ENCODE data around the gene ZFP36L1.

ZFP36L1 gene

DNA sequence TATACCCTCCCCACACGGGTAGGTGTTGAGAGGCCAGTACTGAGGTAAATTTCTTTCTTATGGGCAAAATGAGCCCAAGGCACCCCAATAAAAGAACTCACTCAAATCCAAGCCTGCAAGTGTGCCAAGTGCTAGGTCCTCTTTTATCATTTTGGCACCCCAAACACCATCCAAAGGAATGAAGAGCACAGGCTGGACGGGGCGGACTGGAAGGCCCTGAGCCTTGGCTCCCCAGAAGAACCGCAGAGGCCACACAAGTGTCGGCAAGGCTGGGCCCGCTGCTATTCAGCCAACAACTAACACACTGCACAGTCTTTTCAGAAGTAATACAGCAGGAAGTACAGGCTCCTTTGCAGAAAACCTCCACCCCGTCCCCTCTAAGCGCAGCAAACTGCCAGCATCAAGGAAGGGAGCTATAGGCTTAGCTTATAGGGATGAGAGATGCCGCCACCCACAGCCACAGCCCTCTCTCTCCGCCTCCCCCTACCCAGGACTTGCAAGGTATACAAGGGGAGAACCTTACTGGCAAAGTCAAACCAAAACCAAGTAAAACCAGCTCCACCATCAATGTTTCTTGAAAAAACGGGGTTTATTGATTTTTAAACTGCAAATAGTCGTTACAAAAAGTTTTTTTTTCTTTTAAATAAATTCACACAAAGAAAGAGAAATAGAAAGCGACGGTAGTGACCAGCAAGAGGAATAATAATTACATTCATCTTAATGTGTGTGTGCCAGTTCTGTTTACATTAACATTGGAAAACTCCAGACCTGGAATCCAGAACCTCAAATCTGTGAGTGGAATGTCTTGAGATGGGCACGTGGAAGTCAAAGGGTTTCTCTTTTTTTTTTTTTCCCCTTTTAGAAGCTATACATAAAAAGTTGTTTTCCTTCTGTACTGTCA is 5.5 kb downstream of the ZFP36L1 start:
- H3K4me3 ChIP-seq (ENCODE audit: low read length) = peak overlapping the region; percentile 93
- peaks cover 42% of the 10 kb centered on the region for H3K36me3 ChIP-seq (ENCODE audit: control insufficient read depth, insufficient read depth, low read length, severe bottlenecking)
- DNase-seq (ENCODE audit: low read depth) = peak; percentile 46
- H3K9ac ChIP-seq (ENCODE audit: low read length) = peak overlapping the region; percentile 87
- no peaks in the 10 kb centered on the region for H3K9me3 ChIP-seq (ENCODE audit: control insufficient read depth, low read length)
- no peaks in the 10 kb centered on the region for H3K27me3 ChIP-seq (replicated peaks; ENCODE audit: control insufficient read depth, insufficient read depth, low read length)
- peaks cover 39% of the 10 kb centered on the region for H3K4me1 ChIP-seq (ENCODE audit: control insufficient read depth, insufficient read depth, low read length)

- no peaks in the 10 kb centered on the region for H3K9me3 ChIP-seq (ENCODE audit: control insufficient read depth, low read length)
- H3K27me3 ChIP-seq (replicated peaks; ENCODE audit: control insufficient read depth, insufficient read depth, low read length) = no peaks in the 10 kb centered on the region
- H3K4me1 ChIP-seq (ENCODE audit: control insufficient read depth, insufficient read depth, low read length) = peaks cover 39% of the 10 kb centered on the region
- H3K36me3 ChIP-seq (ENCODE audit: control insufficient read depth, insufficient read depth, low read length, severe bottlenecking) = peaks cover 42% of the 10 kb centered on the region
- peak; percentile 54 for DNase-seq (ENCODE audit: low read depth)
- H3K9ac ChIP-seq (ENCODE audit: low read length) = peak overlapping the region; percentile 87
- H3K4me3 ChIP-seq (ENCODE audit: low read length) = peak overlapping the region; percentile 93
Measured at GRCh38 chr14:68786491-68787091, 6.3 kb downstream of the ZFP36L1 start.

DNA sequence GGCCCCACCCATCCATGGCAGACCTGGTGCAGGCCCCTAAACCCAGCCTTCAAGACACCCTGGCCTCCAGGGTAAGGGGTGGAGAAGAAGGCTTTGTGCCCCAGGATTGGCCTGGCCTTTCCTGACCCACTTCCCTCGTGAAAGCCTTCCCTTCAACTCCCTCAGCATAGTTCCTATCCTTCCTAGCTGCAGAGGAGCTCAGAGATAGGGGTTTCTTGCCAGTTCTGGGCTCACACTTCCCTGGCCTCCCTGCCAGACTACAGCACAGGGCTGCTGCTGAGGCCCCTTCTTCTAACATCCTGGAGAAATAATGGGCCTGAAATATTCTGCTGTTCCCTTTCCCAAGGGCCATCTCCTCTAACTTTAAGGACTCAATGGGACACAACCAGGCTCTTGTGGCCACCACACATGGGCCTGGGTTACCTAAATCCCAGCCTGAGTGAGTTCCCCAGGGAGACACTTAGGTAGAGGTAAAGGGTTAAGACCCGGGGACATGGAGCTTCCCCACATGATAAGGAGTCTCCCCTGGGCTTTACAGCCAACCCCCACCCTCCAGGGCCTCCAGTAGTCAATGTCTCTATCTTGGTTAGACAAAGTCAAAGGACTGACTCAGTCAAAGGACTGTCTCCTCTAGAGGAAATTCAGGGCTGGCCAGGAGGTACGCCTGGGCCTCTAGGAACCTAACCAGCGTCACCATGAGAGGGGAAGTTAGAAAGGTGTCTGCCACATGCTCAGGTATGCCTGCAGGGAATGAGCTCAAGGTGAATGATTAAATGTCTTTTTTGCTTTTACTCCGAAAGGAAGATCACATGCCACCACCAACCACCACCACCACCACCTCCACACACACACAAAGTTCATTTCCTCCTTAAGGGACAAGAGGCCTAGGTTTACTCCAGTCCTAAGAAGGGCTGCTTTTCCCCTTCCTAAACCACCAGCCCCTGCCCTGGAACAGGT is 7.1 kb downstream of the ZFP36L1 start:
- H3K4me1 ChIP-seq (ENCODE audit: control insufficient read depth, insufficient read depth, low read length) = peaks cover 46% of the 10 kb centered on the region
- H3K27me3 ChIP-seq (replicated peaks; ENCODE audit: control insufficient read depth, insufficient read depth, low read length) = no peaks in the 10 kb centered on the region
- no peaks in the 10 kb centered on the region for H3K9me3 ChIP-seq (ENCODE audit: control insufficient read depth, low read length)
- H3K4me3 ChIP-seq (ENCODE audit: low read length) = no peak overlapping the region
- peaks cover 37% of the 10 kb centered on the region for H3K36me3 ChIP-seq (ENCODE audit: control insufficient read depth, insufficient read depth, low read length, severe bottlenecking)
- DNase-seq (ENCODE audit: low read depth) = peak; percentile 39
- H3K9ac ChIP-seq (ENCODE audit: low read length) = peak overlapping the region; percentile 87

- no peak overlapping the region for H3K4me3 ChIP-seq (ENCODE audit: low read length)
- no peaks in the 10 kb centered on the region for H3K9me3 ChIP-seq (ENCODE audit: control insufficient read depth, low read length)
- DNase-seq (ENCODE audit: low read depth) = peak; percentile 40
- peaks cover 30% of the 10 kb centered on the region for H3K36me3 ChIP-seq (ENCODE audit: control insufficient read depth, insufficient read depth, low read length, severe bottlenecking)
- no peaks in the 10 kb centered on the region for H3K27me3 ChIP-seq (replicated peaks; ENCODE audit: control insufficient read depth, insufficient read depth, low read length)
- no peak overlapping the region for H3K9ac ChIP-seq (ENCODE audit: low read length)
- peaks cover 54% of the 10 kb centered on the region for H3K4me1 ChIP-seq (ENCODE audit: control insufficient read depth, insufficient read depth, low read length)
Measured at GRCh38 chr14:68784978-68785533, 7.8 kb downstream of the ZFP36L1 start.

GRCh38 chr14:68784226-68784910 is 8.5 kb downstream of the ZFP36L1 start:
- no peaks in the 10 kb centered on the region for H3K9me3 ChIP-seq (ENCODE audit: control insufficient read depth, low read length)
- peak; percentile 14 for DNase-seq (ENCODE audit: low read depth)
- no peak overlapping the region for H3K4me3 ChIP-seq (ENCODE audit: low read length)
- peaks cover 23% of the 10 kb centered on the region for H3K36me3 ChIP-seq (ENCODE audit: control insufficient read depth, insufficient read depth, low read length, severe bottlenecking)
- no peaks in the 10 kb centered on the region for H3K27me3 ChIP-seq (replicated peaks; ENCODE audit: control insufficient read depth, insufficient read depth, low read length)
- peaks cover 56% of the 10 kb centered on the region for H3K4me1 ChIP-seq (ENCODE audit: control insufficient read depth, insufficient read depth, low read length)
- no peak overlapping the region for H3K9ac ChIP-seq (ENCODE audit: low read length)

- Histone ChIP-seq H3K9me3 (ENCODE audit: control insufficient read depth, low read length) (no peaks in the 10 kb centered on the region), H3K36me3 (ENCODE audit: control insufficient read depth, insufficient read depth, low read length, severe bottlenecking) (peaks cover 18% of the 10 kb centered on the region), H3K9ac (ENCODE audit: low read length) (no peak overlapping the region), H3K4me3 (ENCODE audit: low read length) (no peak overlapping the region), H3K27me3 (replicated peaks; ENCODE audit: control insufficient read depth, insufficient read depth, low read length) (no peaks in the 10 kb centered on the region), H3K4me1 (ENCODE audit: control insufficient read depth, insufficient read depth, low read length) (peaks cover 56% of the 10 kb centered on the region)
- no peak for DNase-seq (ENCODE audit: low read depth)
Measured at GRCh38 chr14:68783408-68784225, 9.2 kb downstream of the ZFP36L1 start.

DNA sequence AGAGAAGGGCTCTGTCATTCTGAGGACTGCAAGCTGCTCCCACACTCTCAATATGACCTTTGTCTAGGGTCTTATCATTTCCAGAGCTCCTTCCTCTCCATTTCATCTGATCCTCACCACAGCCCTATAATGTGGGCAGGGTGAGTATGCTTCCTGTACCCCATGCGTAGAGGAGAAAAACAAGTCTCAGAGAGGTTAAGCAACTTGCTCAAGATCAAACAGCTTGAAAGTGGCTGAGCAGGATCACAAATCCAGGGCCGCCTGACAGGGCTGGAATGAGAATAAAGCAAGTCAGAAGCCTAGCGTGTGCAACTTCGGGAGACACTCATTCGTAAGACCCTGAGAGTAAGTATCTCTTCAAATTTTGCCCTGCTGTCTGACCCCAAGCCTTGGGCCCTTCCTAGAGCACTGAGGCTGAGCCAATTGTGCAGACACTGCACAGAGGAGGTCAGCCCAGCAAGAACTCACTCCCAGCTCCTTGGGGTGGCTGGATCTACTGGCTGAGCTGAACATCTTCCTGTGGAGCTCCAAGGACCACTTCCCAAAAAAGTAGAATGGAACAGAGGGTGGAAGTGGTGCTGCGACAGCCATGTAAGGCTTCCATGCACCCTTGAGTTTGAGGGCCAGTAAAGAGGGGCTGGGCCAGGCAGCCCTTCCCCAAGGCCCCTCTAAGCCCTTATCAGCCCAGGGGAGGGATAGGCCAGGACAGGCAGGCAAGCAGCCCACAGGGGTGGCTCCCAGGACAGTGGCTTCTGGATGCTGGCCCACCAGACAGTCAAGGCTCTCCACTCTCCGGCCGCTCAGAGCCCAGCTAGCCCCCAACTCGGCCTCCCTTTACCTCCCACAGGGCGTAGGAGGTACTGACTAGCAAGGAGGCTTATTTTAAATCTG is 10.5 kb downstream of the ZFP36L1 start:
- Histone ChIP-seq H3K4me3 (ENCODE audit: low read length) (no peak overlapping the region), H3K27me3 (replicated peaks; ENCODE audit: control insufficient read depth, insufficient read depth, low read length) (no peaks in the 10 kb centered on the region), H3K9me3 (ENCODE audit: control insufficient read depth, low read length) (no peaks in the 10 kb centered on the region), H3K9ac (ENCODE audit: low read length) (no peak overlapping the region), H3K4me1 (ENCODE audit: control insufficient read depth, insufficient read depth, low read length) (peaks cover 51% of the 10 kb centered on the region), H3K36me3 (ENCODE audit: control insufficient read depth, insufficient read depth, low read length, severe bottlenecking) (peaks cover 5% of the 10 kb centered on the region)
- DNase-seq (ENCODE audit: low read depth) = no peak

DNA sequence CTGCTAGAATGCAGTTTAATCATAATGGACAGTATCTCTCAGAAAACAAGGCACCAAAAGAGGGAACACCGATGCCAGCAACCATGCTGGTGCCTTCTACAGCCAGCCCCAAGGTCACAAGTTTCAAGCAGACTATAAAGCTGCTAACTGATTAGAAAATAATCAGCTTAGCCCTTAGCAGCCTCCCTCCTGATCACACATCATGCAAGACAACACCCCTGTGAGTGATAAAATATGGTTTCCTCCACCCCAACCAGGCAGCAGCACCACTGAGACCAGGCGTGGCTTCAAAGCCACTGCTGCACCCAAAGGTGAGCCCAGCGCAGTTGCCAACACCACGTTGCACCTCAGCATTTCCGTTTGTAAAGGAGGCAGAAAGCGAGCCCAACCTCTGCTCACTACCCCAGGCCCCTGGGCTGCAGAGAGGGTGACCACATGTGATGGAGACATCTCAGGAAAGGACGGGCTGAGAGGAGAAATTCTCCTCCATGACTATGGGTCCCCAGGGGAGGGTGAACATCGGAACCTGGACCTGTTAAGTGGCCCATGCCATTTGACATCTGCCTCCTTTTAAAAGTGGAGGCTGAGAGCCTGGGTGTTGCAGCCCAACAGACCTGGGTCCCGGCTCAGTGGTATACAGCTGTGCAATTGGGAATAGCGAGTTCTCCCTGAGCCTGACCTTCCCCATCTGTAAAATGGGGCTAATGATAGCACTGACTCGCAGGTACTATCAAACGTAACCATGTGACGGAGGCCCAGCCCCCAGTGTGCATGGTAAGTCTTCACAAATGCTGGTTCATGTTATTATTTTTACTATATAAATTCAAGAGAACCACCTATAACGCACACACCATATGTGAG is 11.5 kb downstream of the ZFP36L1 start:
- Histone ChIP-seq H3K4me1 (ENCODE audit: control insufficient read depth, insufficient read depth, low read length) (peaks cover 43% of the 10 kb centered on the region), H3K27me3 (replicated peaks; ENCODE audit: control insufficient read depth, insufficient read depth, low read length) (no peaks in the 10 kb centered on the region), H3K4me3 (ENCODE audit: low read length) (no peak overlapping the region), H3K36me3 (ENCODE audit: control insufficient read depth, insufficient read depth, low read length, severe bottlenecking) (no peaks in the 10 kb centered on the region), H3K9me3 (ENCODE audit: control insufficient read depth, low read length) (no peaks in the 10 kb centered on the region), H3K9ac (ENCODE audit: low read length) (peak overlapping the region; percentile 48)
- no peak for DNase-seq (ENCODE audit: low read depth)
